ENCODE data around the gene AGBL1. TPM values are rescaled to one million over a fixed set of nuclear protein-coding genes. Genes with fewer than 3 reads are reported as not detected.

AGBL1 gene
- total and polyA plus RNA-seq, 2 experiments from 2014 or later: not detected

- no peaks in the 10 kb centered on the region for H3K27me3 ChIP-seq (replicated peaks; ENCODE audit: insufficient read depth)
- no peak overlapping the region for H3K4me3 ChIP-seq
- H3K36me3 ChIP-seq (ENCODE audit: low read depth): no peaks in the 10 kb centered on the region
- DNase-seq: no peak
- H2AFZ ChIP-seq: no peak overlapping the region
- H3K9ac ChIP-seq: no peak overlapping the region
- H3K4me2 ChIP-seq (ENCODE audit: unreplicated experiment): no peak overlapping the region
- no peaks in the 10 kb centered on the region for H3K9me2 ChIP-seq (ENCODE audit: insufficient read depth)
- no peaks in the 10 kb centered on the region for H4K20me1 ChIP-seq (ENCODE audit: insufficient read depth)
- H3K9me3 ChIP-seq (ENCODE audit: low read depth): no peaks in the 10 kb centered on the region
- in situ Hi-C loops (cut with MboI): no loop called here
- H3K4me1 ChIP-seq (ENCODE audit: insufficient read depth): no peaks in the 10 kb centered on the region
- no peaks in the 10 kb centered on the region for H3F3A ChIP-seq (ENCODE audit: insufficient read depth)
- no peak for TF ChIP-seq EZH2phosphoT487 (IDR thresholded peaks at IDR 0.05; ENCODE audit: insufficient read depth, low read depth)
- TF ChIP-seq EZH2 (IDR thresholded peaks at IDR 0.05; ENCODE audit: insufficient read depth, poor library complexity, severe bottlenecking): no peak
- 14 to 17% methylated on average over 4 of the region's 4 CpGs for WGBS, 2 experiments (ENCODE audit: low coverage in 1 of 2, low lambda C conversion rate in 2 of 2, missing lambda C conversion rate in 2 of 2)
- H3K79me2 ChIP-seq (ENCODE audit: insufficient read depth): no peaks in the 10 kb centered on the region
- no peak overlapping the region for H3K27ac ChIP-seq
Observed at GRCh38 chr15:86948719-86949118, 869.0 kb downstream of the AGBL1 start.

GRCh38 chr15:86959254-86959653 is 879.6 kb downstream of the AGBL1 start:
- no peaks in the 10 kb centered on the region for H3F3A ChIP-seq (ENCODE audit: insufficient read depth)
- no peaks in the 10 kb centered on the region for H3K9me2 ChIP-seq (ENCODE audit: insufficient read depth)
- no peak overlapping the region for H3K4me2 ChIP-seq (ENCODE audit: unreplicated experiment)
- TF ChIP-seq EZH2phosphoT487 (IDR thresholded peaks at IDR 0.05; ENCODE audit: insufficient read depth, low read depth) (no peak), EZH2 (IDR thresholded peaks at IDR 0.05; ENCODE audit: insufficient read depth, poor library complexity, severe bottlenecking) (no peak)
- H3K27me3 ChIP-seq (replicated peaks; ENCODE audit: insufficient read depth): no peaks in the 10 kb centered on the region
- no peak overlapping the region for H3K9ac ChIP-seq
- H4K20me1 ChIP-seq (ENCODE audit: insufficient read depth): no peaks in the 10 kb centered on the region
- no peak overlapping the region for H3K4me3 ChIP-seq
- H3K4me1 ChIP-seq (ENCODE audit: insufficient read depth): no peaks in the 10 kb centered on the region
- no peaks in the 10 kb centered on the region for H3K79me2 ChIP-seq (ENCODE audit: insufficient read depth)
- no peaks in the 10 kb centered on the region for H3K36me3 ChIP-seq (ENCODE audit: low read depth)
- DNase-seq: no peak
- H3K27ac ChIP-seq: no peak overlapping the region
- no peaks in the 10 kb centered on the region for H3K9me3 ChIP-seq (ENCODE audit: low read depth)
- no peak overlapping the region for H2AFZ ChIP-seq
- in situ Hi-C loops (cut with MboI): no loop called here

- Histone ChIP-seq H3K9me3 (ENCODE audit: low read depth) (no peaks in the 10 kb centered on the region), H3K27ac (no peak overlapping the region), H4K20me1 (ENCODE audit: insufficient read depth) (no peaks in the 10 kb centered on the region), H3K4me2 (ENCODE audit: unreplicated experiment) (no peak overlapping the region), H3F3A (ENCODE audit: insufficient read depth) (no peaks in the 10 kb centered on the region), H2AFZ (no peak overlapping the region), H3K9me2 (ENCODE audit: insufficient read depth) (no peaks in the 10 kb centered on the region), H3K27me3 (replicated peaks; ENCODE audit: insufficient read depth) (no peaks in the 10 kb centered on the region), H3K36me3 (ENCODE audit: low read depth) (no peaks in the 10 kb centered on the region), H3K79me2 (ENCODE audit: insufficient read depth) (no peaks in the 10 kb centered on the region), H3K4me1 (ENCODE audit: insufficient read depth) (no peaks in the 10 kb centered on the region), H3K9ac (no peak overlapping the region), H3K4me3 (no peak overlapping the region)
- no peak for DNase-seq
- WGBS, 2 experiments (ENCODE audit: low coverage in 1 of 2, low lambda C conversion rate in 2 of 2, missing lambda C conversion rate in 2 of 2): 8 to 10% methylated on average over 3 of the region's 3 CpGs
- TF ChIP-seq EZH2phosphoT487 (IDR thresholded peaks at IDR 0.05; ENCODE audit: insufficient read depth, low read depth) (no peak), EZH2 (IDR thresholded peaks at IDR 0.05; ENCODE audit: insufficient read depth, poor library complexity, severe bottlenecking) (no peak)
- in situ Hi-C loops (cut with MboI): no loop called here
Observed at GRCh38 chr15:86961669-86962068, 882.0 kb downstream of the AGBL1 start.

GRCh38 chr15:86964271-86964670 is 884.6 kb downstream of the AGBL1 start:
- in situ Hi-C loops (cut with MboI): no loop called here

GRCh38 chr15:86968244-86968643 is 888.6 kb downstream of the AGBL1 start:
- Histone ChIP-seq H3K9me2 (ENCODE audit: insufficient read depth) (no peaks in the 10 kb centered on the region), H3K4me3 (no peak overlapping the region), H3F3A (ENCODE audit: insufficient read depth) (no peaks in the 10 kb centered on the region), H3K27me3 (replicated peaks; ENCODE audit: insufficient read depth) (no peaks in the 10 kb centered on the region), H4K20me1 (ENCODE audit: insufficient read depth) (no peaks in the 10 kb centered on the region), H2AFZ (no peak overlapping the region), H3K4me1 (ENCODE audit: insufficient read depth) (no peaks in the 10 kb centered on the region), H3K4me2 (ENCODE audit: unreplicated experiment) (no peak overlapping the region), H3K9me3 (ENCODE audit: low read depth) (no peaks in the 10 kb centered on the region), H3K79me2 (ENCODE audit: insufficient read depth) (no peaks in the 10 kb centered on the region), H3K36me3 (ENCODE audit: low read depth) (no peaks in the 10 kb centered on the region), H3K27ac (no peak overlapping the region), H3K9ac (no peak overlapping the region)
- TF ChIP-seq EZH2phosphoT487 (IDR thresholded peaks at IDR 0.05; ENCODE audit: insufficient read depth, low read depth): no peak
- TF ChIP-seq EZH2 (IDR thresholded peaks at IDR 0.05; ENCODE audit: insufficient read depth, poor library complexity, severe bottlenecking): no peak
- 9 to 17% methylated on average over 4 of the region's 4 CpGs for WGBS, 2 experiments (ENCODE audit: low coverage in 1 of 2, low lambda C conversion rate in 2 of 2, missing lambda C conversion rate in 2 of 2)
- in situ Hi-C loops (cut with MboI): no loop called here
- DNase-seq: no peak

More at GRCh38 chr15:86964271-86964670, 884.6 kb downstream of the AGBL1 start:
- TF ChIP-seq EZH2phosphoT487 (IDR thresholded peaks at IDR 0.05; ENCODE audit: insufficient read depth, low read depth) (no peak), EZH2 (IDR thresholded peaks at IDR 0.05; ENCODE audit: insufficient read depth, poor library complexity, severe bottlenecking) (no peak)
- Histone ChIP-seq H3K79me2 (ENCODE audit: insufficient read depth) (no peaks in the 10 kb centered on the region), H4K20me1 (ENCODE audit: insufficient read depth) (no peaks in the 10 kb centered on the region), H3K27me3 (replicated peaks; ENCODE audit: insufficient read depth) (no peaks in the 10 kb centered on the region), H2AFZ (no peak overlapping the region), H3K9me2 (ENCODE audit: insufficient read depth) (no peaks in the 10 kb centered on the region), H3K27ac (no peak overlapping the region), H3K4me2 (ENCODE audit: unreplicated experiment) (no peak overlapping the region), H3K4me1 (ENCODE audit: insufficient read depth) (no peaks in the 10 kb centered on the region), H3K36me3 (ENCODE audit: low read depth) (no peaks in the 10 kb centered on the region), H3K9me3 (ENCODE audit: low read depth) (no peaks in the 10 kb centered on the region), H3F3A (ENCODE audit: insufficient read depth) (no peaks in the 10 kb centered on the region), H3K4me3 (no peak overlapping the region), H3K9ac (no peak overlapping the region)
- 20 to 30% methylated on average over 1 of the region's 1 CpG for WGBS, 2 experiments (ENCODE audit: low coverage in 1 of 2, low lambda C conversion rate in 2 of 2, missing lambda C conversion rate in 2 of 2)
- no peak for DNase-seq

Data from GM23248 (cell line).